AG10803 (cell line): Measurements from ENCODE around the gene TYMP.
"Not testable (repeated sequence)": the region's sequence is repeated elsewhere in the genome, so short reads cannot be mapped to it uniquely, and the experiment has no call there.

Experiments
- DNase-seq: peaks from one replicate; pipeline ENCODE4 v3.0.0; 2010; ENCODE audit warnings: low read depth
- H3K4me3 ChIP-seq: 2 replicates; pipeline ENCODE4 v1.5.1; 2011; ENCODE audit warnings: mild to moderate bottlenecking, low read length, control low read depth
- TF ChIP-seq, protein P1 (sequence below): conservative IDR thresholded peaks from 2 replicates; pipeline ENCODE4 v1.5.1; 2011; ENCODE audit warnings: mild to moderate bottlenecking, low read length, control low read depth, inconsistent platforms

The TYMP gene

GRCh38 chr22:50522806-50523438 is 6.9 kb downstream of the TYMP start:
- DNase-seq = no peak
- TF ChIP-seq, protein P1, sequence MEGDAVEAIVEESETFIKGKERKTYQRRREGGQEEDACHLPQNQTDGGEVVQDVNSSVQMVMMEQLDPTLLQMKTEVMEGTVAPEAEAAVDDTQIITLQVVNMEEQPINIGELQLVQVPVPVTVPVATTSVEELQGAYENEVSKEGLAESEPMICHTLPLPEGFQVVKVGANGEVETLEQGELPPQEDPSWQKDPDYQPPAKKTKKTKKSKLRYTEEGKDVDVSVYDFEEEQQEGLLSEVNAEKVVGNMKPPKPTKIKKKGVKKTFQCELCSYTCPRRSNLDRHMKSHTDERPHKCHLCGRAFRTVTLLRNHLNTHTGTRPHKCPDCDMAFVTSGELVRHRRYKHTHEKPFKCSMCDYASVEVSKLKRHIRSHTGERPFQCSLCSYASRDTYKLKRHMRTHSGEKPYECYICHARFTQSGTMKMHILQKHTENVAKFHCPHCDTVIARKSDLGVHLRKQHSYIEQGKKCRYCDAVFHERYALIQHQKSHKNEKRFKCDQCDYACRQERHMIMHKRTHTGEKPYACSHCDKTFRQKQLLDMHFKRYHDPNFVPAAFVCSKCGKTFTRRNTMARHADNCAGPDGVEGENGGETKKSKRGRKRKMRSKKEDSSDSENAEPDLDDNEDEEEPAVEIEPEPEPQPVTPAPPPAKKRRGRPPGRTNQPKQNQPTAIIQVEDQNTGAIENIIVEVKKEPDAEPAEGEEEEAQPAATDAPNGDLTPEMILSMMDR = no peak
- H3K4me3 ChIP-seq = no peak overlapping the region

GRCh38 chr22:50522208-50522805 is 7.5 kb downstream of the TYMP start:
- H3K4me3 ChIP-seq = no peak overlapping the region
- TF ChIP-seq, protein P1 = no peak
- no peak for DNase-seq

DNA sequence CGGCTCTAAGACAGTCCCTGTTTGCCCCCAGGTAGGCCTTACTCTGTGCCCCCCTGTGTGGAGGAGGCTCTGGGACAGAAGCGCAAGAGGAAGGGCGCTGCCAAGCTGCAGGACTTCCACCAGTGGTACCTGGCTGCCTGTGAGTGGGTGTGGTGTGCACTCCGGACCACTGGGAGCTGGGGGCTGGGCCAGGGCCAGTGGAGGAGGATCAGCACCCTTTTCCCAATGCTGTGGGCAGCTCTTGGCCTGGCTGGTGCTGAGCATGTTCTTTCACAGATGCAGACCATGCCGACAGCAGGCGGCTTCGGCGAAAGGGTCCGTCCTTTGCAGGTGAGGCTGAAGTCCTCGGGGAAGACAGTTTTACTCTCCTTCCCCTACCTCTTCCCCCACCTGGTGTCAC is 8.1 kb downstream of the TYMP start:
- H3K4me3 ChIP-seq = no peak overlapping the region
- DNase-seq = no peak
- TF ChIP-seq, protein P1 = no peak

GRCh38 chr22:50520826-50521453 is 8.9 kb downstream of the TYMP start:
- TF ChIP-seq, protein P1 = no peak
- DNase-seq = no peak
- H3K4me3 ChIP-seq = no peak overlapping the region

DNA sequence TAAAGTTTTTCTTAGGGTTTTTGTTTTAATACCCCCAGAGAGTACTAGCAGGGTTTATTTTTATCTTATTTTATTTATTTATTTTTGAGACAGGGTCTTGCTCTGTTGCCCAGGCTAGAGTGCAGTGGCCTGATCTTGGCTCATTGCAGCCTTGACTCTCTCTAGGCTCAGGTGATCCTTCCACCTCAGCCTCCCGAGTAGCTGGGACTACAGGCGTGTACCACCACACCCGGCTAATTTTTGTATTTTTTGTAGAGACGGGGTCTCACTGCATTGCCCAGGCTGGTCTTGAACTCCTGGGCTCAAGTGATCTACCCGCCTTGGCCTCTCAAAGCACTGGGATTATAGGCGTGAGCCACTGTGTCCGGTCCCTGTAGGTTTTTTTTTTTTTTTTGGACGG is 9.6 kb downstream of the TYMP start:
- DNase-seq, H3K4me3 ChIP-seq: not testable (repeated sequence)

DNA sequence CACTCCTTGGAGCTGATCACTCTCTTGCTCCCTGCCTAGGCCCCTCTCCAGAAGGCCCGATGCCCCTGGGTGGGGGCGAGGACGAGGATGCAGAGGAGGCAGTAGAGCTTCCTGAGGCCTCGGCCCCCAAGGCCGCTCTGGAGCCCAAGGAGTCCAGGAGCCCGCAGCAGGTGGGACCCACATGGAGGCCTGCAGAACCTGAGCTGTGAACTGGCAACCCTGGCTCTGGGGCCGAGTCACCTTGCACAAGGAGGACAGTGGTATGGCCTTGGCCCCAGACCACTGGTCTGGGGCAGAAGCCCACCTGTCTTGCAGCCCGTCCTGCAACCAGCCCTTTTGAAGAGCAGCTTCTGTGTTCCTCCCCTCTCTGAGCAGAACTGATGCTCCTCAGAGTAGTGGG is 10.7 kb downstream of the TYMP start:
- DNase-seq = no peak
- no peak overlapping the region for H3K4me3 ChIP-seq
- TF ChIP-seq, protein P1 = no peak

- TF ChIP-seq, protein P1 = no peak
- no peak for DNase-seq
These were observed 11.2 kb downstream of the TYMP start for GRCh38 chr22:50518606-50519005.

More at GRCh38 chr22:50518606-50519005, 11.2 kb downstream of the TYMP start:
- no peak overlapping the region for H3K4me3 ChIP-seq
